HG03159 (cell line): ENCODE measurements around the gene TRAF3.
"Not testable (repeated sequence)": the region's sequence is repeated elsewhere in the genome, so short reads cannot be mapped to it uniquely, and the experiment has no call there.

ENCODE experiments used
- ATAC-seq: cut with Tn5 transposase; IDR thresholded peaks from one replicate; pipeline ENCODE4 v1.9.1; 2021; ENCODE audit warnings: mild to moderate bottlenecking, moderate library complexity; ENCODE audit not compliant: unreplicated experiment

The TRAF3 gene

GRCh38 chr14:102918438-102918837 is 141.2 kb downstream of the TRAF3 start:
- no peak for ATAC-seq

- ATAC-seq = no peak
These were observed 143.2 kb downstream of the TRAF3 start for GRCh38 chr14:102920273-102920997.

- ATAC-seq = no peak
These were observed 143.7 kb downstream of the TRAF3 start for GRCh38 chr14:102920998-102921304.

GRCh38 chr14:102922490-102923200 is 145.4 kb downstream of the TRAF3 start, which contains the start of gene AMN:
AMN (plus strand) TSS chr14:102922663; CDS start chr14:102922689, 26 bp downstream.
- ATAC-seq = no peak

- no peak for ATAC-seq
These were observed 146.1 kb downstream of the TRAF3 start for GRCh38 chr14:102923201-102923924.

GRCh38 chr14:102923925-102924486 is 146.8 kb downstream of the TRAF3 start:
- no peak for ATAC-seq

- ATAC-seq = no peak
These were observed 147.7 kb downstream of the TRAF3 start for GRCh38 chr14:102924632-102925588.

GRCh38 chr14:102925646-102926045 is 148.4 kb downstream of the TRAF3 start:
- no peak for ATAC-seq

GRCh38 chr14:102926104-102926503 is 148.9 kb downstream of the TRAF3 start:
- ATAC-seq = no peak

GRCh38 chr14:102926840-102927239 is 149.6 kb downstream of the TRAF3 start:
- not testable (repeated sequence) for ATAC-seq

GRCh38 chr14:102927346-102927877 is 150.2 kb downstream of the TRAF3 start:
- no peak for ATAC-seq

- peak; percentile 18 for ATAC-seq
These were observed 150.7 kb downstream of the TRAF3 start for GRCh38 chr14:102927878-102928411.

GRCh38 chr14:102928412-102929240 is 151.4 kb downstream of the TRAF3 start:
- peak; percentile 70 for ATAC-seq

- ATAC-seq = no peak
These were observed 152.2 kb downstream of the TRAF3 start for GRCh38 chr14:102929241-102930137.

GRCh38 chr14:102930138-102930752 is 153.0 kb downstream of the TRAF3 start:
- no peak for ATAC-seq

GRCh38 chr14:102930753-102931579 is 153.7 kb downstream of the TRAF3 start:
- ATAC-seq = no peak
